DMS79 treated with DMSO at 0.1 percent for 48 hours (cell line): ENCODE data around the gene TBC1D17.

Source experiments
- DNase-seq: peaks from one replicate; lab custom pipeline; 2025; lab: John Stamatoyannopoulos, UW

Gene TBC1D17

GRCh38 chr19:49877020-49877878 is at the start of gene TBC1D17, which contains the start of gene AKT1S1:
Gene TBC1D17, plus strand, starts transcription at chr19:49877702. Its CDS starts 22 bp downstream, at chr19:49877724.
Gene AKT1S1, minus strand, starts transcription at chr19:49877355. Its CDS starts 4,060 bp downstream, at chr19:49873295.
- DNase-seq = peak; percentile 99

- no peak for DNase-seq
Observed at GRCh38 chr19:49829200-49829599, 48.3 kb upstream of the TBC1D17 start.

GRCh38 chr19:49829721-49830120 is 47.8 kb upstream of the TBC1D17 start:
- DNase-seq = no peak

- no peak for DNase-seq
Observed at GRCh38 chr19:49830766-49831165, 46.7 kb upstream of the TBC1D17 start.

DNA sequence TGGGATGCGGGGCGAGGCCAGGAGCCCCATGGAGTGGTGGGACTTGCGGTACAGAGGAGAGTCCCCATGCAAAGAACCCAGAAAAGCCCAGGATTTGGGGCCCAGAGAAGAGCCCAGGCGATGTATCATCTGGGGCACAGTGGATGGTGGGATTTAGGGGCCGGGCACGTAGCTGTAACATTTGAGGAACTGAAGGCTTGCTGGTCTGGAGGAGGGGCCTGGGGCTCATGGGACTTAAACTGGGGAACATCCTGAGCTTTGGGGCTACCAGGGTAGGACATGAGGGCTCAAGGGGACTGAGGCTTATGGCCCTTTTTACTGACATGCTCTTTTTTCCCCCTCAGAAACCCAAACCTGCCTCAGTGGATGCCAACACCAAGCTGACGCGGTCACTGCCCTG is 45.9 kb upstream of the TBC1D17 start:
- no peak for DNase-seq

- DNase-seq = no peak
Observed at GRCh38 chr19:49832556-49832955, 44.9 kb upstream of the TBC1D17 start.

GRCh38 chr19:49833599-49833998 is 43.9 kb upstream of the TBC1D17 start:
- DNase-seq = no peak

DNA sequence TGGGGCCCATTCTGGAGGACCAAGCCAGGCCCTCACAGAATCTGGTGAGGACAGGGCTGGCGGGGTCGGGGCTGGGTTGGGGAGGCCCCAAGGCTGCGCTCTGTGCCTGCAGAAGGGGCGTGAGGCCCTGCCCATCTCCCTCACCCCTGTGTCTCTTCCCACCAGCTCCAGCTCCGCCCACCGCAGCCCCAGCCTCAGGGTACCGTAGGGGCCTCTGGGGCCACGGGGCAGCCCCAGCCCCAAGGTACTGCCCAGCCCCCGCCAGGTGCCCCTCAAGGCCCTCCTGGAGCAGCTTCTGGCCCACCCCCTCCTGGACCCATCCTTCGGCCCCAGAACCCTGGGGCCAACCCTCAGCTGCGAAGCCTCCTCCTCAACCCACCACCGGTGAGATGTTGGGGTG is 41.9 kb upstream of the TBC1D17 start:
- no peak for DNase-seq

DNA sequence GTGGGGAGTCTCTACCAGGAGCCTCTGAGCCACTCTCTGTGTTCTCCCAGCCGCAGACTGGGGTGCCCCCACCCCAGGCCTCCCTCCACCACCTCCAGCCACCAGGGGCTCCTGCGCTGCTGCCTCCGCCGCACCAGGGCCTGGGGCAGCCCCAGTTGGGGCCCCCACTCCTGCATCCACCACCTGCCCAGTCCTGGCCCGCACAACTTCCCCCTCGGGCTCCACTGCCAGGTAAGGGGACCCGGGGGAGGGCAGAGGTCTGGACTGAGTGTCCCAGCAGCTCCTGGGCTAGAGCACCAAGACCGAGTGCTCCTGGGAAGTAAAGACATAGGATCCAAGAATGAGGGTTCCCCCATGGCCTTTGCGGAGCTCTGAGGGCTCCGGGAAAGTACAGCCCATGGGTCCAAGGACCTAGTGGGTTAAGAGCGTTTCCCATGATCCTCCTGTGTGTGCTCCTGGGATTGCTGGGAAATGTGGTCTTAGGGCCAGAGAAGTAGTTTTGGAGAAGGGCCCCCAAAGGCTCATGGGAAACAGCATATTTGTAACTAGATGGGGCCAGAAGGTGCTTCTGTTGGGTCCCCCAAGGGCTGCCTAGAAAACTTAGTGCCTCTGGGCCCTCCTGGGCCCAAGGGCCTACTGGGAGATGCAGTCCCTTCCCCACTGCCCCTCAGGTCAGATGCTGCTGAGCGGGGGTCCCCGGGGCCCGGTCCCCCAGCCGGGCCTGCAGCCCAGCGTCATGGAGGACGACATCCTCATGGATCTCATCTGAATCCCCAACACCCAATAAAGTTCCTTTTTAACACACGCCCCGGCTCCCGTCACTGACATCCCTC is 41.1 kb upstream of the TBC1D17 start:
- DNase-seq = no peak

GRCh38 chr19:49837009-49837310 is 40.5 kb upstream of the TBC1D17 start:
- DNase-seq = no peak

DNA sequence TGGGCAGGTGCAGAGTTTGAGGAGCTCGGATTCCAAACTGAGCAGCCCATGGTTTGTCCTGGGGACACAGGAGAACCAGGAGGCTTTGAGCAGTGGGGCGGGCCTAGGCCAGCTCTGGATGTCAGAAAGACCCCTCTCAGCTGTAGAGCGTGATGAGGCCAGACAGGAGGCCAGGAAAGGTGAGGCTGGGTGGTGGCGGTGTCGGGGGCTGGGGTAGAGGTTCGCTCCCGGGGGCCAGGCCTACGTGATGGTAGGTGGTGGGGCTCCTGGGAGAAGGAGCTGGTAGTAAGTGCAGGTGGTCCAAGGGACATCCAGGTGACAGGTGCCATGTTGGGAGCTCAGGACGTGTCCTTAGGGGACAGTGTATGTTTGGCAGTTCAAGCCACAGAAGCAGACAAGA is 40.1 kb upstream of the TBC1D17 start:
- DNase-seq = no peak

DNA sequence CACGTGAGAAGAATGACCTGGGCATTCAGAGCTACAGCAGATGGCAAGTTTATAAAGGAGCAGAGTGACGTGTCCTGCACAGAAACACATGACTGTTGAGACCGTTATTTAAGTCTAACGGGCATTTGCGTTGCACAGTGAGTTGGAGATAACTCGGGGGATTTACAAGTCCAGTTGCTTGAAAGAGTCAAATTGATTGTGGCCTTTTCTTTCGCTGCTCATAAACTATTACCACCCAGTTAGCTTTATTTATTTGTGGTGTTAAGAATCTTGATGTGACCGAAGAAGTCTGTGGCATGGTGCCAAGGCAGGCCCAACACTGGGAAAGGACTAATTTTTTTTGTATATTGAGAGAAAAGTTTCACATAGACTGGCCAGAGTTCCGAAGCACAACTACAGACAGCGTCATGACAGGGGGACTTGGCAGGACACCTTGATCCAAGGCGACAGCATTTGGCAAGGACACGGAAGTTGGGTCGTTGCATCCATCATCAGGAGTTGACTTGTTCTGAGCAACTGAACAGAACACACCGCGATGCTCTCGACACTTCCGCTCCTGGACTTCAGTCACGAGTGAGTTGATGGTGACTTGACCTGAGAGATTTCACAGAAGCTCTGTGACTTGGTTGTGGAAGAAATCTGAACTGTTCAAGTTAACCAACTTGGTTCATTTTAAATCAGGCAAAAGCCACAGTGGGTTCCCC is 38.5 kb upstream of the TBC1D17 start:
- no peak for DNase-seq

- DNase-seq = no peak
Observed at GRCh38 chr19:49839713-49840112, 37.8 kb upstream of the TBC1D17 start.

DNA sequence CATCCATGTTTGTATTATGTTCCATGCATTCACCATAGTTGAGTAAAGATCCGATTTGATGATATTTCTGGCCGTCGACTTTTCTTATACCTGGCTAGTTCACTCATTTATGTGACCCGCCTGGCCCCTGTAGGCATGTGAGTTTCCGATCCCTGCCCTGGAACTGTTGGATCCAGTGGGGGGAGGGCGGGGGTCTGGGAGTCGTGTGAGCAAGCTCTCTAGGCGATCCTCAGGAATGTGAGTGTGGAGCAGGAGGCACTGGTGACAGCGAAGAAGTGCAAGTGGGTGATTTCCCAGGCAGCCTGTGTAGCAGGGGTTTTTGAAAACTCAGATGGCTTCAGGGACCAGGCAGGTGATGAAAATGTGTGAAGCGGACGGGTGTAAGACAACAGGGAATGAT is 37.2 kb upstream of the TBC1D17 start:
- DNase-seq = no peak

GRCh38 chr19:49840736-49841249 is 36.7 kb upstream of the TBC1D17 start:
- no peak for DNase-seq

DNA sequence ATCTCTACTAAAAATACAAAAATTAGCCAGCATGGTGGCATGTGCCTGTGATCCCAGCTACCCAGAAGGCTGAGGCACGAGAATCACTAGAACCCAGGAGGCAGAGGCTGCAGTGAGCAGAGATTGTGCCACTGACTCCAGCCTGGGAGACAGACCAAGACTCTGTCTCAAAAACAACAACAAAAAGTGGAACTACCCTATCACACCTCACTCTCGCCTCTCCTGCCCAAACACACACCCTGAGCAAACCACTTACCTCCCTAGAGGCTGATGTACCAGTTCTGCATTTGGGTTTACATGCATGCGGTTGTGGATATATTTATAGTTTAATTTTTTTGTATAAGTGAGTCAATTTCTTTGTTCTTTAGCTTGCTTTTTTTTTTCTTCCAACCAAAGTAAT is 34.2 kb upstream of the TBC1D17 start:
- no peak for DNase-seq

GRCh38 chr19:49844138-49845095 is 33.1 kb upstream of the TBC1D17 start:
- DNase-seq = no peak

DNA sequence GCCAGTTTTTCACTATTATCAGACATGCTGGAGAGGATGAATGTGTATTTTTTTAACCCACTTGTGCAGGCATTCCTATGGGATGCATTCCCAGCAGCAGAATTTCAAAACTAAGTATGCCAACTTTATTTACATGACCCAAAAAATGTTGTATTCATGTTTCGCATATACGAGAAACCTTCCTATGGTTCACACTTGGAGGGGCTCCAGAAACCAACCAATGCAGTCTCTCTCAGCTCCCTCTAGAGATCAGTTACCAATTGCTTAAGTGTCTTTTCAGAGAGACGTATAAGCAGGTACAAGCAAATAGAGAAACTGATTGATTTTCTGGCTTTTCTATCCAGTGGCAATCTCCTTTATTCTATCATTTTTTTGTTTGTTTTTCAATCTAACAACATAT is 32.1 kb upstream of the TBC1D17 start:
- no peak for DNase-seq

DNA sequence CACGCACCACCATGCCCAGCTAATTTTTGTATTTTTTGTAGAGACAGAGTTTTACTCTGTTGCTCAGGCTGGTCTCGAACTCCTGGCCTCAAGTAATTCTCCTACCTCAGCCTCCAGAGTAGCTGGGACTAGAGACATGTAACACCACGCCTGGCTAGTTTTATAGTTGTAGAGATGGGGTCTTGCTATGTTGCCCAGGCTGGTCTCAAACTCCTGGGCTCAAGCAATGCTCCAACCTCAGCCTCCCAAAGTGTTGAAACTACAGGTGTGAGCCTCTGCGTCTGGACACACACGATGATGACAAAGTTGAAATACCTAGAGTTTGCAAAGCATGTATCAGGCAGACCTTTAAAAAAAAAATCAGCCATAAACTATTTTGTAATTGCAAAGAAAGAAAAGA is 31.1 kb upstream of the TBC1D17 start:
- DNase-seq = no peak

GRCh38 chr19:49847731-49848696 is 29.5 kb upstream of the TBC1D17 start:
- DNase-seq = no peak
